A549 (cell line): ENCODE data around the gene SOX4.

Experiments used
- CTCF ChIP-seq: fragments of >200 bp; sonication (Bioruptor Twin); formaldehyde crosslinking; IDR thresholded peaks from 3 replicates; pipeline ENCODE4 v1.5.1; 2016
- FOSL2 ChIP-seq, 2 experiments: fragments of 450-650 bp in 1 of 2; fragments of >200 bp in 1 of 2; sonication (Bioruptor Twin) in 1 of 2; formaldehyde crosslinking; IDR thresholded peaks; 2 replicates each; pipeline versions ENCODE4 v1.5.0 to v1.6.1; 2016 to 2020; ENCODE audit warnings: mild to moderate bottlenecking in 1 of 2, moderate library complexity in 1 of 2
- HDAC2 ChIP-seq: fragments of 200-600 bp; sonication (generic); IDR thresholded peaks from 2 replicates; pipeline ENCODE4 v1.6.1; 2016
- HMGXB4 ChIP-seq: fragments of 250-450 bp; sonication (Bioruptor Pico); IDR thresholded peaks from 2 replicates; pipeline ENCODE4 v1.5.0; 2021; ENCODE audit warnings: mild to moderate bottlenecking, moderate library complexity, borderline replicate concordance
- KDM5A ChIP-seq: fragments of 200-600 bp; sonication (generic); IDR thresholded peaks from 2 replicates; pipeline ENCODE4 v1.6.1; 2016; ENCODE audit warnings: antibody characterized with exemption, mild to moderate bottlenecking
- MYC ChIP-seq: IDR thresholded peaks from 2 replicates; pipeline ENCODE4 v1.6.1; 2012; ENCODE audit warnings: mild to moderate bottlenecking, inconsistent platforms, low read length, improper control_type of control experiment, borderline replicate concordance
- USF2 ChIP-seq: fragments of 450-650 bp; IDR thresholded peaks from 2 replicates; pipeline ENCODE4 v1.6.1; 2014; ENCODE audit warnings: antibody characterized with exemption

- no peak for TF ChIP-seq HMGXB4 (CRISPR knock-in tag)
- no peak for TF ChIP-seq FOSL2 (IDR thresholded peaks at IDR 0.05)
- no peak for TF ChIP-seq FOSL2 (CRISPR knock-in tag; IDR thresholded peaks at IDR 0.05)
- TF ChIP-seq CTCF, result no peak
- no peak for TF ChIP-seq KDM5A
- TF ChIP-seq USF2, result no peak
- TF ChIP-seq HDAC2, result no peak
- TF ChIP-seq MYC, result no peak
Observed at GRCh38 chr6:21625642-21626041, 32.1 kb downstream of the SOX4 start.
